ENCODE data around the gene CR1L. TPM values are rescaled to one million over a fixed set of nuclear protein-coding genes. Genes with fewer than 3 reads are reported as not detected.
"Not testable (repeated sequence)": the region's sequence is repeated elsewhere in the genome, so short reads cannot be mapped to it uniquely, and the experiment has no call there.

Gene CR1L
- total RNA-seq, 2 experiments from 2014 or later, result not detected

GRCh38 chr1:207754974-207755700 lies 110.2 kb downstream of the CR1L start:
- Mint-ChIP-seq H3K36me3 (peaks cover 23% of the 10 kb centered on the region), H3K27me3 (no peaks in the 10 kb centered on the region), H3K4me3 (no peak overlapping the region), H3K9me3 (no peaks in the 10 kb centered on the region), H3K4me1 (peaks cover 52% of the 10 kb centered on the region), H3K27ac (no peak overlapping the region)
- no peak for DNase-seq

GRCh38 chr1:207755846-207756693 lies 111.1 kb downstream of the CR1L start:
- Mint-ChIP-seq H3K27me3 (no peaks in the 10 kb centered on the region), H3K4me3 (no peak overlapping the region), H3K9me3 (no peaks in the 10 kb centered on the region), H3K4me1 (peaks cover 44% of the 10 kb centered on the region), H3K36me3 (peaks cover 28% of the 10 kb centered on the region), H3K27ac (no peak overlapping the region)
- no peak for DNase-seq

- peaks cover 58% of the 10 kb centered on the region for H3K36me3 Mint-ChIP-seq
- DNase-seq, result no peak
- no peak overlapping the region for H3K27ac Mint-ChIP-seq
- H3K4me3 Mint-ChIP-seq, result no peak overlapping the region
- H3K4me1 Mint-ChIP-seq, result peaks cover 6% of the 10 kb centered on the region
- peaks cover 1% of the 10 kb centered on the region for H3K9me3 Mint-ChIP-seq
- H3K27me3 Mint-ChIP-seq, result no peaks in the 10 kb centered on the region
Observed at GRCh38 chr1:207762622-207763021, 117.7 kb downstream of the CR1L start.

- H3K27me3 Mint-ChIP-seq, result no peaks in the 10 kb centered on the region
- H3K27ac Mint-ChIP-seq, result no peak overlapping the region
- H3K36me3 Mint-ChIP-seq, result peaks cover 57% of the 10 kb centered on the region
- DNase-seq, result no peak
- peaks cover 5% of the 10 kb centered on the region for H3K4me1 Mint-ChIP-seq
- H3K4me3 Mint-ChIP-seq, result no peak overlapping the region
- H3K9me3 Mint-ChIP-seq, result peaks cover 1% of the 10 kb centered on the region
Observed at GRCh38 chr1:207763091-207763490, 118.2 kb downstream of the CR1L start.

- Mint-ChIP-seq H3K27me3 (no peaks in the 10 kb centered on the region), H3K36me3 (peaks cover 62% of the 10 kb centered on the region), H3K27ac (no peak overlapping the region), H3K4me3 (no peak overlapping the region), H3K4me1 (peaks cover 6% of the 10 kb centered on the region), H3K9me3 (peaks cover 1% of the 10 kb centered on the region)
- no peak for DNase-seq
Observed at GRCh38 chr1:207763972-207764371, 119.0 kb downstream of the CR1L start.

- H3K9me3 Mint-ChIP-seq, result peaks cover 8% of the 10 kb centered on the region
- H3K27me3 Mint-ChIP-seq, result no peaks in the 10 kb centered on the region
- H3K27ac Mint-ChIP-seq, result no peak overlapping the region
- peaks cover 6% of the 10 kb centered on the region for H3K4me1 Mint-ChIP-seq
- H3K4me3 Mint-ChIP-seq, result no peak overlapping the region
- DNase-seq, result no peak
- peaks cover 76% of the 10 kb centered on the region for H3K36me3 Mint-ChIP-seq
Observed at GRCh38 chr1:207766569-207766968, 121.6 kb downstream of the CR1L start.

GRCh38 chr1:207770514-207770913 lies 125.6 kb downstream of the CR1L start:
- peaks cover 20% of the 10 kb centered on the region for H3K4me1 Mint-ChIP-seq

More at GRCh38 chr1:207770514-207770913, 125.6 kb downstream of the CR1L start:
- not testable (repeated sequence) for H3K27ac Mint-ChIP-seq, H3K4me3 Mint-ChIP-seq, DNase-seq, H3K27me3 Mint-ChIP-seq
- Mint-ChIP-seq H3K9me3 (peaks cover 23% of the 10 kb centered on the region), H3K36me3 (peaks cover 80% of the 10 kb centered on the region)

Other genes starting within 250 kb of the CR1L start
- 1 to 10 TPM; 1.6 to 2.8 TPM for gene CR2, start 190.8 kb upstream of the CR1L start, total RNA-seq
- not detected for gene CR1, start 149.0 kb upstream of the CR1L start, total RNA-seq
- 10 to 100 TPM; 75.0 to 80.2 TPM for gene CD46, start 106.9 kb downstream of the CR1L start, total RNA-seq

Measured in activated naive CD8-positive, alpha-beta T cell treated with anti-CD3 and anti-CD28 coated beads for 36 hours (primary cell).